ENCODE results near the gene ARPC1B.

The ARPC1B gene

GRCh38 chr7:99392659-99393354 lies 18.3 kb downstream of the ARPC1B start:
- TF ChIP-seq CTCF (IDR thresholded peaks at IDR 0.05; ENCODE audit: low read depth, low read length, missing control alignments), result no peak
- no peak for DNase-seq (ENCODE audit: low read depth)
- no peak overlapping the region for H3K4me3 ChIP-seq (ENCODE audit: low read depth, low read length)

- no peak overlapping the region for H3K4me3 ChIP-seq (ENCODE audit: low read depth, low read length)
- no peak for DNase-seq (ENCODE audit: low read depth)
- TF ChIP-seq CTCF (IDR thresholded peaks at IDR 0.05; ENCODE audit: low read depth, low read length, missing control alignments), result no peak
Observed at GRCh38 chr7:99393355-99394187, 19.0 kb downstream of the ARPC1B start.

GRCh38 chr7:99394188-99394502 lies 19.6 kb downstream of the ARPC1B start:
- H3K4me3 ChIP-seq (ENCODE audit: low read depth, low read length), result no peak overlapping the region
- DNase-seq (ENCODE audit: low read depth), result no peak
- no peak for TF ChIP-seq CTCF (IDR thresholded peaks at IDR 0.05; ENCODE audit: low read depth, low read length, missing control alignments)

GRCh38 chr7:99395616-99396327 lies 21.2 kb downstream of the ARPC1B start:
- no peak for DNase-seq (ENCODE audit: low read depth)
- TF ChIP-seq CTCF (IDR thresholded peaks at IDR 0.05; ENCODE audit: low read depth, low read length, missing control alignments), result no peak

GRCh38 chr7:99396418-99397296 lies 22.1 kb downstream of the ARPC1B start:
- no peak for TF ChIP-seq CTCF (IDR thresholded peaks at IDR 0.05; ENCODE audit: low read depth, low read length, missing control alignments)
- no peak overlapping the region for H3K4me3 ChIP-seq (ENCODE audit: low read depth, low read length)
- DNase-seq (ENCODE audit: low read depth), result no peak

More at GRCh38 chr7:99395616-99396327, 21.2 kb downstream of the ARPC1B start:
- no peak overlapping the region for H3K4me3 ChIP-seq (ENCODE audit: low read depth, low read length)

GRCh38 chr7:99397297-99397983 lies 22.9 kb downstream of the ARPC1B start:
- TF ChIP-seq CTCF (IDR thresholded peaks at IDR 0.05; ENCODE audit: low read depth, low read length, missing control alignments), result no peak
- DNase-seq (ENCODE audit: low read depth), result no peak
- no peak overlapping the region for H3K4me3 ChIP-seq (ENCODE audit: low read depth, low read length)

All from GM12864 (cell line).